Measurements from ENCODE around the gene KRTAP4-12.
"Not testable (repeated sequence)": the region's sequence is repeated elsewhere in the genome, so short reads cannot be mapped to it uniquely, and the experiment has no call there.

Gene KRTAP4-12

DNA sequence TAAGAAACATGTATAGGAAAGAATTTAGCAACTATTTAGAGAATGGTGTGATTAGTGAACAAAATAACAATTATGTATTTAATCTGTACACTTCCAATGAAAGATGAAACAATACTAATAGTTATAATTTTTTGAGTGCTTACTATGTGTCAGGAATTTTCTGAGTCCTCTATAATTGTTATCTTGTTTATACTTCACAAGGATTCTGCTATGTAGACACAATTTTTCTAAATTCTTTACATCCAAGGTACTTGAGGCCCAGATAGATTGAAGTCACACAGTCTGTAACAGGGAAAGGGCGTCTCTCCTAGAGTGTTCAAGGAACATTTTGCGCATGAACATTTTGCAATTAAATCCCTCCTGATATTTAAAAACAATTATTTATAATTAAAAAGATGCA, 1.1 kb upstream of the KRTAP4-12 start:
- DNase-seq = no peak

DNA sequence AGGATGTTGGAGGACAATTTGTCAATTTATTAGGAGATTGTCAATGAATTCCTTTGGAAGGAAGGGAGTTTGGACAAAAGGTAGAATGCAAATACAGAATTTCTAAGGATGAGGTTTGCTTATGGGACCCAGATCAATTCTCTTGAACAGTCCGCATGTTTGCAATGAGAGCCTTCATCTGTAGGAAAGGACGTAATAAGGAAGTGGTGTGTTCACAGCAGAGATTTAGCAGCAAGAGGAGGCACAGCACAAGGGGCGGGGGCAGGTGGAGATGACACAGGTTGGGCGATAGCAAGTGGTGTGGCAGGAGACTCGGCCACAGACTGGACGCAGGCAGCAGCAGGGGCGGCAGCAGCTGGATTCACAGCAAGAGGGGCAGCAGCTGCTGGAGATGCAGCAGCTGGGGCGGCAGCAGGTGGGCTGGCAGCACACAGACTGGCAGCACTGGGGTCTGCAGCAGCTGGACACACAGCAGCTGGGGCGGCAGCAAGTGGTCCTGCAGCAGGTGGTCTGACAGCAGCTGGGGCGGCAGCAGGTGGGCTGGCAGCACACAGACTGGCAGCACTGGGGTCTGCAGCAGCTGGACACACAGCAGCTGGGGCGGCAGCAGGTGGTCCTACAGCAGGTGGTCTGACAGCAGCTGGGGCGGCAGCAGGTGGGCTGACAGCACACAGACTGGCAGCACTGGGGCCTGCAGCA, 541 bp downstream of the KRTAP4-12 start:
- DNase-seq = not testable (repeated sequence)

DNA sequence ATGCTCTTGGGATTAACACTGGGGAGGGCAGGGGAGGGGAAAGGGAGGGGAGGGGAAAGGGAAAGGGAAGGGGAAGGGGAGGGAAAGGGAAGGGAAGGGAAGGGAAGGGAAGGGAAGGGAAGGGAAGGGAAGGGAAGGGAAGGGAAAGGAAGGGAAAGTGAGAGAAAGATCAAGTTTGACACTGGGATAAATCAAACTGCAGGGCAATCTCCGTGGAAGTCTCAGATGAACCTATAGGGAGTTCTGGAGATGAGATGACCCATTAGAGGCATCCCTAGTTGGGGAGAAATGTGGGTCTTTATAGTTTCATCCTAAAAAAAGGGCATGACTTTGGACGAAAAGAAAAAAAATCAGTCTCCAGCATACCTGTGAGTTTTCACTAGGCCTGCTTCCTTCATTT, 2.2 kb downstream of the KRTAP4-12 start:
- DNase-seq = no peak

DNA sequence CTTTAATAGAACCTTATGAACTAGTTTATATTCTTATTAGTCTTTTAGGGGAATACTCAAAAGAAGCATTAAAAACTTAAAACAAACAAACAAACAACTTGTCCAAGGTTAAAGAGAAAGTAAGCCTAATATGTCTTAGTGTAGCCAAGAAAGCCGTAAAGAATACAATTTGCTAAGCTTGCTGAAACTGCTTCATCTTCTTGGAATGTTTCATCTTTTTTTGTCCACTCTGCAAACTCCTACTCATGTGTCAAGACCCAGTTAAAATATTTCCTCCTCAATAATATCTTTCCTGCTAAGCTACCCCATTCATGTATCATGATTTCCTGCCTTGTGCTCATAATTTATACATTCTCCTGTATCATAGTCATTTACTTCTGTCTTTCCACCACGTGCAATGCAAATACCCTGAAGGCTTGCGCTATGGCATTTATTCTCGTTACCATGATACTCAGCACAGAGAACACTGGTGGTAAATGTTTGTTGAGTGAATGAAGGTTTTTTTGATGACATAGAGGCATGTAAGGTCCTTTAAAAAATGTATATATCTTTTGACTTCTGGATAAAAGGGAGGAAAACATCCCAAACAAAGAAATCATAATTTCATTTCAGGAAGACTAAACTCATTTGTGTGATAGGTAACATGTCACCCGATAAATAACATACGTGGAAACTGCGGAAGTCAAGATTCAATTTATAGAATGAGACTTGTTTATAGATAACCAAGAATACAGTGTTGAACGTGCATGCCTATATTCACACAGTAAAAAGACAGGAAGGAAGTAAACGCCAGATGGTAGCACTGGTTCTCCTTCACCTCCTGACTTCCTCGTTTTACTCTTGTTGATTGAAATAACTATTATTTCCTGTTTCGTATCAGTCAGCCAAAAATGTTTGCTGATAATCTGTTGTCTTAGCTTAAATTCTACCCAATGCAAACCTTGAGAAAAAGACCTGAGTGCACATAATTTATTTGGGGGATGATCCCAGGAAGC, 4.0 kb downstream of the KRTAP4-12 start:
- DNase-seq = not testable (repeated sequence)

DNA sequence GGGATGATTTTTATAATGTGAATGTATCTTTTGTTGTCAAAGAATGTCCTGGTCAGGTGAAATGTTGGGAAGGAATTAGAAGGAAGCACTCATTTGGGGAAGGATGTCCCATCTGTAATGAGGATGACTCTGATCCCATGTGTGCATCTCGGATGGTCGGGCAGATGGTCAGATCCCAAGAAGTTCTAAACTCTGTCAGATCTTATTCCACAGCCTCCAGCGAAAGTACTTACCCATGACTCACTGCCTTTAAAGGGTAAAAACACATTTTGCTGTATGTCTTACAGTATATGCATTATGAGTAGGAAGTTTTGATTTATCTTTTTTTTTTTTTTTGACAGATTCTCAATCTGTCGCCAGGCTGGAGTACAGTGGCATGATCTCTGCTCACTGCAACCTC, 5.3 kb downstream of the KRTAP4-12 start:
- no peak for DNase-seq

DNA sequence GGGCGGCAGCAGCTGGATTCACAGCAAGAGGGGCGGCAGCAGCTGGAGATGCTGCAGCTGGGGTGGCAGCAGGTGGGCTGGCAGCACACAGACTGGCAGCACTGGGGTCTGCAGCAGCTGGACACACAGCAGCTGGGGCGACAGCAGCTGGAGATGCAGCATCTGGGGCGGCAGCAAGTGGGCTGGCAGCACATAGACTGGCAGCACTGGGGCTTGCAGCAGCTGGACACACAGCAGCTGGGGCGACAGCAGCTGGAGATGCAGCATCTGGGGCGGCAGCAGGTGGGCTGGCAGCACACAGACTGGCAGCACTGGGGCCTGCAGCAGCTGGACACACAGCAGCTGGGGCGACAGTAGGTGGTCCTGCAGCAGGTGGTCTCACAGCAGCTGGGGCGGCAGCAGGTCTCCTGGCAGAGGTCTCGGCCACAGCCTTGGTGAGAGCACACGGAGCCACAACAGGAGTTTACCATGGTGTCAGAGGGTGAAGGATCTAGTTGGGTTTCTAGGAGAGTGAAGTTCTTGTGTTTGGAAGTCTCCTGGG, 6.1 kb downstream of the KRTAP4-12 start, which contains the start of gene KRTAP4-11:
TSS of gene KRTAP4-11 (minus strand) at position 528 of the 541 bp plus-strand sequence. CDS start at position 470, 58 bp downstream.
- DNase-seq = not testable (repeated sequence)

DNA sequence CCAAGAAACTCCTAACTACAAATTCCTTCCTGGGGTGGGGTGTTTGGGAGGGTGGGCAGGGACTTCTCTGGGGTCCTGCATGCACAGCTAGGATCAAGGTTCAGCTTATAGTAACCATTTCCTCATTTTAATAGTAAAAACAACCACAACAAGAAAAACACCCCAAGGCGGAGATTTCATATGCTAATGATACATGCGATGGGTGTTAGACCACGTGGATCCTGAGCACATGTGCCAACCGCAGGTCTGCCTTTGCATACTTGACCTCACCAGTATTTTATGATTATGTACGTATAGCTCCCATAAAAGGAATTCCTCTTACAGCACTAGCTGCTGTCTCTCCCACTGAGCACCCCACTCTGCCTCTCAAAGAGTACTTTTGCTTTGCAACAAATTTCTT, 7.7 kb downstream of the KRTAP4-12 start:
- DNase-seq = no peak

DNA sequence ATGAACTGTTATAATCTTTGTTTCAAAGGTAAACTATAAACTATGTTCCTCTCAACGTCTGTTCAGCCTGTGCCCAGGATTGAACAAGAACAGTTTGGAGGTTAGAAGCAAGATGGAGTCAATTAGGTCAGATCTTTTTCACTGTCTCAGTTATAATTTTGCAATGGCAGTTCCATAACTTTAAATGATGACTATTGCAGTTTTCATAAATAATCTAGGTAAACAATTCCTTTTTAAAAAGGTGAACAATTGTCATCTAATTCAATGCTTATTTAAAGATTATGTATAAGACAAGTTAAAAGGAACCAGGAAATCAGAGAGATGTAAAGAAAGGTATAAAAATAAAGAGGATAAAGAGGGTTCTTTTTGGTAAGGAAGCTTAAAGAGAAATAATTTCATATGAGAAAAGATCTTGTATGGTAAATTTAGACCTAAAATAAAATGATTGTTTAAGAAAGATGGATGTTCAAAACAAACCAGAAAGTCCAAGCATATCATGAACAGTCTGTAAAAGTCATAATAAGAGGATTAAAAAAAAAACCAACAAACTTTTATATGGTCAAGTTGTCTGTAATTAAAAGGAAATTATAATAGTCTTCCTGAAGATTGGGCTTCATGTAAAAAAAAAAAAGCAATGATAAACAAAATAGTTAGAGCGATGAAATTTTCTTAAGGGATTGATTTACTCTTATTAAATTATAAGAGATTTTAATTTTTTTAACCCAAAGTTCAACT, 12.7 kb downstream of the KRTAP4-12 start:
- no peak for DNase-seq

DNA sequence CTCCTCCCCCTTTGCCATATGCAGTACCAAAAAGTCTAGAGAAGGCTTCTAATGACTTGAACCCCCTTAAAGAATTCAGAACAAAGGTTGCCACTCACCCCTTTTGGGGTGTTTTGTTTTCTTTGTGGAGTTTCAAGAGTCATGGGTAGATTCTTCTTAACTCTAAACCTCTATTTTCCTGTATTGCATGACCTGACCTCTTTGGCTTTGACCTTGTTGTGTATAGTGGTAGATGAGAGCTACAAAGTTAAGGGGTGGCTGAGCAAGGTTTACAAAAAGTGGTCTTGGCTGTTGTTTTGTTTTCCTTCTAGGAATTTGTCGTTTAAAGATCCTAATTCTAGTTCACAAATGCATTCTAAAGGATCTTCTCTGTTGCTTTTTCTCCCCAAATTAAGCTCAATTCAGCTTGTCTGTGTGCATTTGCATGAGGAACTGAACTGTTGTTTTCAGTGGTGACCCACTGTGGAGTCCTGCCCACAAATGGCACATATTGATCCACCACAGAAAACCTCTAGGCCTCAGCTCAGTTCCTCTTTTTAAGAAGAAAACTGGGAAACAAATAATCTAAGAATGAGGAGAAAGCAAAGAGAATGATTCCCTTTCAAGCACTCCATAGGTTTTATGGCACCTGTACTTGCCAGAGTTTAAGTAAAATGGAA, 15.1 kb downstream of the KRTAP4-12 start:
- DNase-seq = not testable (repeated sequence)

DNA sequence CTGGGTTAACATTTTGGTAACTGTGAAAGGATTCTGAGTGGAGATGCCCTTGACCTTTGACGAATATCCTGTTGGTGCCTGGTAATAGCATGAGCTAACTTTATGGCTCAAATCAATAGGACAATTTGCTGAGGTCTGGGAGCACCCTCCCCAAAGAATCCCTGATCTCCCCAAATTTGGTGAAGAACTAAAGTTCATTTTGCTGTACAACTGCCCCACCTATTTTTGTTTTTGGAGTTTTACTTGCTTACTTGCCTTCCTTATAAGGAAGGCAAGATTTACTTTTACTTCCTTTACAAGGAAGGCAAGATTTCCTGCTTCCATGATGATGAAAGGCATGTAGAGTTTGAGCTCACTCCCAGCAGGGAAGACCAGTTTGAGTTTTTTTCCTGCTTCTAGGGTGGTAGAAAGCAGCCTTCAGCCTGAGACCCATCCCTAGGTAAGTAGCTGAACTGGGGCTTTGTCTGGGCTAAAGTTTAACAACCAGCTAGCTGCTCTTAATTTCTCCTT, 16.0 kb downstream of the KRTAP4-12 start:
- DNase-seq = no peak

DNA sequence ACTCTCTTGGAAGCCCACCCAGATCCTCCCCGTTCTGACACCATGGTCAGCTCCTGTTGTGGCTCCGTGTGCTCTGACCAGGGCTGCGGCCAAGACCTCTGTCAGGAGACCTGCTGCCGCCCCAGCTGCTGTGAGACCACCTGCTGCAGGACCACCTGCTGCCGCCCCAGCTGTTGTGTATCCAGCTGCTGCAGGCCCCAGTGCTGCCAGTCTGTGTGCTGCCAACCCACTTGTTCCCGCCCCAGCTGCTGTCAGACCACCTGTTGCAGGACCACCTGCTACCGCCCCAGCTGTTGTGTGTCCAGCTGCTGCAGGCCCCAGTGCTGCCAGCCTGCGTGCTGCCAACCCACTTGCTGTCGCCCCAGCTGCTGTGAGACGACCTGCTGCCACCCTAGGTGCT, 18.6 kb downstream of the KRTAP4-12 start, which contains the start of gene KRTAP4-9:
TSS of gene KRTAP4-9 (plus strand) at position 43 of the 400 bp plus-strand sequence. CDS start at position 43, 0 bp downstream.
- DNase-seq = not testable (repeated sequence)

DNA sequence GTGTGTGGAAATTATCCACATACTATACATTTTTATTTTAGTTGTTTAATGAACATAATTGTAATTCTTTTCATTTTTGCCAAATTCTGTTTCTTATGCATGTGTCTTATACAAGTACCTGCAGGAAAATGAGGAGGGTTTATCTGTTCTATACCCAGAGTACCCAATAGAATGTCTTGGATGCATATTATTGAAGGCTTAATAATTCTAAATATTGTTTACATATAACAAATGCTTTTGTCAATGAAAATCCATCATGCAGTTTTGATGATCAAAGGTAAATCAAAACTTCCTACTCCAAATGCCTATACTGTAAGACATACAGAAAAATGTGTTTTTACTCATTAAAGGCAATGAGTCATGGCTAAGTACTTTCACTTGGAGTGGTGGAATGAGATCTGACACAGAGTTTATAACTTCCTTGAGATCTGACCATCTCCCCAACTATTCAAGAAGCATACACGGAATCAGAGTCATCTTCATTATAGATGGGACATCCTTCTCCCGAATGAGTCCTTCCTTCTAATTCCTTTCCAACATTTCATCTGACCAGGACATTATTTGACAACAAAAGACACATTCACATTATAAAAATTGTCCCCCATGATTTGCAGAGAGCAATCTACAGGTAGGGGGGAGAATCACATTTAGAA, 19.5 kb downstream of the KRTAP4-12 start:
- not testable (repeated sequence) for DNase-seq

DNA sequence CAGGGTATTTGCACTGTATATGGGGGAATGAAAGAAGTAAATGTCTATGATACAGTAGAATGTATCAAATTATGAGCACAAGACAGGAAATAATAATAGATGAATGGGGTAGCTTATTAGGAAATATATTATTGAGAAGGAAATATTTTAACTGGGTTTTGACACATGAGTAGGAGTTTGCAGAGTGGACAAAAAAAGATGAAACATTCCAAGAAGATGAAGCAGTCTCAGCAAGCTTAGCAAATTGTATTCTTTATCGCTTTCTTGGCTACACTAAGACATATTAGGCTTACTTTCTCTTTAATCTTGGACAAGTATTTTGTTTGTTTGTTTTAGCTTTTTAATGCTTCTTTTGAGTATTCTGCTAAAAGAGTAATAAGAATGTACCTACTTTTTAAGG, 20.1 kb downstream of the KRTAP4-12 start:
- DNase-seq = no peak

DNA sequence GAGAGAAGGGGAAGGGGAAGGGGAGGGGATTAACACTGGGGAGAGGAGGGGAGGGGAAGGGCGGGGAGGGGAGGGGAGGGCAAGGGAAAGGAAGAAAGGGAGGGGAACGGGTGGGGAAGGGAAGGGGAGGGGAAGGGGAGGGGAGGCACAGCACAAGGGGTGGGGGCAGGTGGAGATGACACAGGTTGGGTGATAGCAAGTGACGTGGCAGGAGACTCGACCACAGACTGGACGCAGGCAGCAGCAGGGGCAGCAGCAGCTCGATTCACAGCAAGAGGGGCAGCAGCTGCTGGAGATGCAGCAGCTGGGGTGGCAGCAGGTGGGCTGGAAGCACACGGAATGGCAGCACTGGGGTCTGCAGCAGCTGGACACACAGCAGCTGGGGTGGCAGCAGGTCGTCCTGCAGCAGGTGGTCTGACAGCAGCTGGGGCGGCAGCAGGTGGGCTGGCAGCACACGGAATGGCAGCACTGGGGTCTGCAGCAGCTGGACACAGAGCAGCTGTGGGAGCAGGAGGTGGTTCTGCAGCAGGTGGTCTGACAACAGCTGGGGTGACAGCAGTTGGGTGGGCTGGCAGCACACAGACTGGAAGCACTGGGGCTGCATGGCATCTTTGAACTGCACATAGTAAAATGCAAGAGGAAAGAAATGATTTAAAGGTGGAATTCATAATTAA, 22.3 kb downstream of the KRTAP4-12 start, which contains the start of gene KRTAP4-16:
TSS of gene KRTAP4-16 (minus strand) at position 624 of the 674 bp plus-strand sequence. CDS start at position 624, 0 bp downstream.
- DNase-seq = no peak

DNA sequence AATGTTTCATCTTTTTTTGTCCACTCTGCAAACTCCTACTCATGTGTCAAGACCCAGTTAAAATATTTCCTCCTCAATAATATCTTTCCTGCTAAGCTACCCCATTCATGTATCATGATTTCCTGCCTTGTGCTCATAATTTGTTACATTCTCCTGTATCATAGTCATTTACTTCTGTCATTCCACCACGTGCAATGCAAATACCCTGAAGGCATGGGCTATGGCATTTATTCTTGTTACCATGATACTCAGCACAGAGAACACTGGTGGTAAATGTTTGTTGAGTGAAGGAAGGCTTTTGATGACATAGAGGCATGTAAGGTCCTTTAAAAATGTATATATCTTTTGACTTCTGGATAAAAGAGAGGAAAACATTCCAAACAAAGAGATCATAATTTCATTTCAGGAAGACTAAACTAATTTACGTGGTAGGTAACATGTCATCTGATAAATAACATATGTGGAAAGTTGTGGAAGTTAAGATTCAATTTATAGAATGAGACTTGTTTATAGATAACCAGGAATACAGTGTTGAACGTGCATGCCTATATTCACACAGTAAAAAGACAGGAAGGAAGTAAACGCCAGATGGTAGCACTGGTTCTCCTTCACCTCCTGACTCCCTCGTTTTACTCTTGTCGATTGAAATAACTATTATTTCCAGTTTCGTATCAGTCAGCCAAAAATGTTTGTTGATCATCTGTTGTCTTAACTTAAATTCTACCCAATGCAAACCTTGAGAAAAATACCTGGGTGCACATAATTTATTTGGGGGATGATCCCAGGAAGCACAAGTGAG, 24.1 kb downstream of the KRTAP4-12 start:
- DNase-seq = not testable (repeated sequence)

DNA sequence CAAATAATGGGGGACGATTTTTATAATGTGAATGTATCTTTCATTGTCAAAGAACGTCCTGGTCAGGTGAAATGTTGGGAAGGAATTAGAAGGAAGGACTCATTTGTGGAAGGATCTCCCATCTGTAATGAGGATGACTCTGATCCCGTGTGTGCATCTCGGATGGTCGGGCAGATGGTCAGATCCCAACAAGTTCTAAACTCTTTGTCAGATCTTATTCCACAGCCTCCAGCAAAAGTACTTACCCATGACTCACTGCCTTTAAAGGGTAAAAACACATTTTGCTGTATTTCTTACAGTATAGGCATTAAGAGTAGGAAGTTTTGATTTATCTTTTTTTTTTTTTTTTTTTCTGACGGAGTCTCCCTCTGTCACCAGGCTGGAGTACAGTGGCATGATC, 25.5 kb downstream of the KRTAP4-12 start:
- DNase-seq = no peak

DNA sequence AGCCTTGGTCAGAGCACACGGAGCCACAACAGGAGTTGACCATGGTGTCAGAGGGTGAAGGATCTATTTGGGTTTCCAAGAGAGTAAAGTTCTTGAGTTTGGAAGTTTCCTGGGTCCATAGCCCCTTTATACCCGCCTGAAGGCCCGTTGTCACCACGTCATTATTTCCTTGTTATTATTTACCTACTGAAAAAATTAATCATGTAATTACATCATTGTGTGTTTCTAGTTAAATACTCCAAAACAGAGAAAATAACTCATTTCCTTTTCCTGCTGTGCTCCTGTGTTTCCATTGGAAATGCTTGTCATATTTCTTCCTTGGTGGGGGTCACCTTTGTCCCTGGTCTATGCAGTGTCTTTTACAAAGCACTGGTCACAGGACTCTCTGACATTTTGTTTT, 25.9 kb downstream of the KRTAP4-12 start, which contains the start of gene KRTAP4-8:
TSS of gene KRTAP4-8 (minus strand) at position 101 of the 400 bp plus-strand sequence. CDS start at position 43, 58 bp downstream.
- DNase-seq = no peak

DNA sequence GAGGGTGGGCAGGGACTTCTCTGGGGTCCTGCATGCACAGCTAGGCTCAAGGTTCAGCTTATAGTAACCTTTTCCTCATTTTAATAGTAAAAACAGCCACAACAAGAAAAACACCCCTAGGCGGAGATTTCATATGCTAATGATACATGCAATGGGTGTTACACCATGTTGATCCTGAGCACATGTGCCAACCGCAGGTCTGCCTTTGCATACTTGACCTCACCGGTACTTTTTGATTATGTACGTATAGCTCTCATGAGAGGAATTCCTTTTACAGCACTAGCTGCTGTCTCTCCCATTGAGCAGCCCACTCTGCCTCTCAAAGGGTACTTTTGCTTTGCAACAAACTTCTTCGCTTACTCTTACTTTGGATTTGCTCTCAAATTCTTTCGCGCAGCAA, 27.9 kb downstream of the KRTAP4-12 start:
- no peak for DNase-seq

DNA sequence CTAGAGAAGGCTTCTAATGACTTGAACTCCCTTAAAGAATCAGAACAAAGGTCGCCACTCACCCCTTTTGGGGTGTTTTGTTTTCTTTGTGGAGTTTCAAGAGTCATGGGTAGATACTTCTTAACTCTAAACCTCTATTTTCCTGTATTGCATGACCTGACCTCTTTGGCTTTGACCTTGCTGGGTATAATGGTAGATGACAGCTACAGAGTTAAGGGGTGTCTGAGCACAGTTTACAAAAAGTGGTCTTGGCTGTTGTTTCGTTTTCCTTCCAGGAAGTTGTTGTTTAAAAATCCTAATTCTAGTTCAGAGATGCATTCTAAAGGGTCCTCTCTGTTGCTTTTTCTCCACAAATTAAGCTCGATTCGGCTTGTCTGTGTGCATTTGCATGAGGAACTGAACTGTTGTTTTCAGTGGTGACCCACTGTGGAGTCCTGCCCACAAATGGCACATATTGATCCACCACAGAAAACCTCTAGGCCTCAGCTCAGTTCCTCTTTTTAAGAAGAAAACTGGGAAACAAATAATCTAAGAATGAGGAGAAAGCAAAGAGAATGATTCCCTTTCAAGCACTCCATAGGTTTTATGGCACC, 35.1 kb downstream of the KRTAP4-12 start:
- DNase-seq = not testable (repeated sequence)

Data from hippocampal formation (tissue), 2 donors.